Midbrain (tissue), 1 donor: ENCODE measurements around the gene DNAJC18.
"Not testable (repeated sequence)": the region's sequence is repeated elsewhere in the genome, so short reads cannot be mapped to it uniquely, and the experiment has no call there.

ENCODE experiments used
- DNase-seq: peaks from one replicate; lab custom pipeline; 2025; lab: John Stamatoyannopoulos, UW

DNAJC18 gene

GRCh38 chr5:139388198-139388821, 51.0 kb downstream of the DNAJC18 start:
- DNase-seq = no peak

- DNase-seq = no peak
These were observed 51.6 kb downstream of the DNAJC18 start for GRCh38 chr5:139387611-139388197.

GRCh38 chr5:139386956-139387355, 52.4 kb downstream of the DNAJC18 start:
- not testable (repeated sequence) for DNase-seq

GRCh38 chr5:139386050-139386438, 53.3 kb downstream of the DNAJC18 start:
- DNase-seq = no peak

- no peak for DNase-seq
These were observed 54.0 kb downstream of the DNAJC18 start for GRCh38 chr5:139385061-139386049.

- DNase-seq = no peak
These were observed 54.7 kb downstream of the DNAJC18 start for GRCh38 chr5:139384591-139385051.

GRCh38 chr5:139383993-139384590, 55.2 kb downstream of the DNAJC18 start:
- DNase-seq = no peak

- DNase-seq = no peak
These were observed 55.9 kb downstream of the DNAJC18 start, which contains the start of gene SLC23A1 for GRCh38 chr5:139383275-139383992. TSS of gene SLC23A1 (minus strand) at chr5:139383297. CDS start at chr5:139383253, 44 bp downstream.

GRCh38 chr5:139382807-139383206, 56.5 kb downstream of the DNAJC18 start:
- no peak for DNase-seq

GRCh38 chr5:139381837-139382761, 57.2 kb downstream of the DNAJC18 start:
- DNase-seq = no peak

- no peak for DNase-seq
These were observed 59.5 kb downstream of the DNAJC18 start for GRCh38 chr5:139379626-139380449.

- DNase-seq = no peak
These were observed 60.4 kb downstream of the DNAJC18 start for GRCh38 chr5:139378941-139379361.

- no peak for DNase-seq
These were observed 61.1 kb downstream of the DNAJC18 start for GRCh38 chr5:139378101-139378825.

GRCh38 chr5:139377226-139377625, 62.1 kb downstream of the DNAJC18 start:
- DNase-seq = no peak

GRCh38 chr5:139376364-139376763, 63.0 kb downstream of the DNAJC18 start:
- DNase-seq = no peak

- DNase-seq = no peak
These were observed 64.4 kb downstream of the DNAJC18 start for GRCh38 chr5:139374909-139375308.

GRCh38 chr5:139371482-139372435, 67.6 kb downstream of the DNAJC18 start:
- DNase-seq = no peak
